HG03159 (cell line): ENCODE data around the gene ITPRIP.

ENCODE experiments used
- ATAC-seq: cut with Tn5 transposase; IDR thresholded peaks from one replicate; pipeline ENCODE4 v1.9.1; 2021; ENCODE audit warnings: mild to moderate bottlenecking, moderate library complexity; ENCODE audit not compliant: unreplicated experiment

The ITPRIP gene

DNA sequence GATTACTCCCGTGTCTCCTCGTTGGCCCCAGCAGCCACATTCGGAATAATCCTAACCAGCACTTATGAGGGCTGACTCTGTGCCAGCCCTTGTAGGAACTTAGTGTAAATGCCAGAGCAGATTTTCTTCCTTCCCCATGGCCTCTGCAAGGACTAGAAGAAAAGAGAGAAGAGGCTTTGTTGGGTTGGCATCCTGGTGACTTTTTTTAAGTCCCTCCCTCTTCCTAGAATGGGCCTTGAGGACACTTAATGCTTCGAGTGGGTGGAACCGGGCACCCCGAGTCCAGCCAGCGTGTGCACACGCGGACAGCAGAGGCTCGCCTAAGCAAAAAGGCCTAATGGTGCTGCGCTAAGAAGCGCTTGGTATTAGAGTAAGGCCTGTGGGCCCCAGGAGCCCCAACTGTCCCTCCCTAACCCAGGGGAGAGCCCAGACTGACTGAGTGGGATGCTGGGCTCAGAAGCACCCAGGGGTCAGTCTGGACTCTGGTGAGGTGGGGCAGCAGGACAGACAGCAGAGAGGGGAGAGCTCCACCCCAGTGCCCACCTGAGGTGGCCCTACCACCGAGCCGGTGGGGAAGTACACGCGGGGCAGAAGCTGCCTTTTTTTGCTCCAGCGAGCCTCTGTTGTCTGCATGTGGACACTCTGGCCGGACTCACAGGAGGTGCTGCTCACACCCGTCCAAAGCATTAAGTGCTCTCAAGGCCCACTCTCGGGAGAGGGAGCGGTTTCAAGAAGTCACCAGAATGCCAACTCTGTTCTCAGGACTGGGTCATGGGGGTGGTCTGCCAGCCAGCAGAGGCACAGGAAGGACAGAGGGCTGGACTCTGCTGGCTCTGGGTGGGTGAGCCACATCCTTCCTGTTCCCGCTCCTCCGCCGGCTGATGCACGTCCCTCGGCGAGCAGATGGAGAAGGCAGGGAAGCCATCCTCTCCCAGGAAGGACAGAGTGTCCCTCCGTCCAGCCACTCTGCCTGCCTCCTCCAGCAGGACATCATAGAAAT, 12.5 kb downstream of the ITPRIP start:
- ATAC-seq = no peak

GRCh38 chr10:104324931-104325330, 13.3 kb downstream of the ITPRIP start:
- ATAC-seq = no peak

- no peak for ATAC-seq
These were observed 14.0 kb downstream of the ITPRIP start for GRCh38 chr10:104324221-104324686.

- no peak for ATAC-seq
These were observed 14.5 kb downstream of the ITPRIP start for GRCh38 chr10:104323760-104324201.

GRCh38 chr10:104323085-104323484, 15.2 kb downstream of the ITPRIP start:
- no peak for ATAC-seq

- no peak for ATAC-seq
These were observed 15.9 kb downstream of the ITPRIP start for GRCh38 chr10:104322416-104322782.

DNA sequence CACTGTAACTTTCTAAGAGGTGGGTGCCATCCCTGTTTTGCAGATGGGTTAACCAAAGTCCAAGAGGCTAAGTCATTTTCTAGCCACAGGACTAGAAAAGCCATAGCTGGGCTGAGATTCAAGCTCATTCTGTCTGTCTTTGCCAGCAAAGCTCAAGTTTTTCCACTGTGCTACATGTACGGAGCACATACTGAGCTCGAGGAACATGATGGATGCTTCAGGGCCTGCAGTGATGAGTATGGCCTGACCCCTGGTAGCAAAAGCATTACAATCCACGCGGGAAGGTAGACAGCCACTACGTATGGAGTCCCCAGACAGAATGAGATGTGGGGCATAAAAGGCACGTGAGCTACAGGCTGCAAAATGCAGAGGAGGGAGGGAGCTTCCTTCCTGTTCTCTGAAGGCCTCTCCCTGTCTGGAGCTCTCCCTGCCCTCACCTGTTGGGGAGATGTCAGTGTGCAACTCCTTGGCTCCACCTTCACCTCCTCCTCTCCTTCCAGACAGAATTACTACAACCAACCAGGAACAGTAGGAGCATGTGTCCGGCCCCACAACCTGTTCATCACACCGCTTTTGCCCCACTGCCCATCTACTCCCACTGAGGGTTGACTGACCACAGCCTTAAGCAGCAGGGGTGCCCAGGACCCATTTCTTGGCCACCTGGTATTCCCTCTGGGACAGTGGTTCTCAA, 16.4 kb downstream of the ITPRIP start:
- ATAC-seq = no peak

- no peak for ATAC-seq
These were observed 17.0 kb downstream of the ITPRIP start for GRCh38 chr10:104321226-104321625.

DNA sequence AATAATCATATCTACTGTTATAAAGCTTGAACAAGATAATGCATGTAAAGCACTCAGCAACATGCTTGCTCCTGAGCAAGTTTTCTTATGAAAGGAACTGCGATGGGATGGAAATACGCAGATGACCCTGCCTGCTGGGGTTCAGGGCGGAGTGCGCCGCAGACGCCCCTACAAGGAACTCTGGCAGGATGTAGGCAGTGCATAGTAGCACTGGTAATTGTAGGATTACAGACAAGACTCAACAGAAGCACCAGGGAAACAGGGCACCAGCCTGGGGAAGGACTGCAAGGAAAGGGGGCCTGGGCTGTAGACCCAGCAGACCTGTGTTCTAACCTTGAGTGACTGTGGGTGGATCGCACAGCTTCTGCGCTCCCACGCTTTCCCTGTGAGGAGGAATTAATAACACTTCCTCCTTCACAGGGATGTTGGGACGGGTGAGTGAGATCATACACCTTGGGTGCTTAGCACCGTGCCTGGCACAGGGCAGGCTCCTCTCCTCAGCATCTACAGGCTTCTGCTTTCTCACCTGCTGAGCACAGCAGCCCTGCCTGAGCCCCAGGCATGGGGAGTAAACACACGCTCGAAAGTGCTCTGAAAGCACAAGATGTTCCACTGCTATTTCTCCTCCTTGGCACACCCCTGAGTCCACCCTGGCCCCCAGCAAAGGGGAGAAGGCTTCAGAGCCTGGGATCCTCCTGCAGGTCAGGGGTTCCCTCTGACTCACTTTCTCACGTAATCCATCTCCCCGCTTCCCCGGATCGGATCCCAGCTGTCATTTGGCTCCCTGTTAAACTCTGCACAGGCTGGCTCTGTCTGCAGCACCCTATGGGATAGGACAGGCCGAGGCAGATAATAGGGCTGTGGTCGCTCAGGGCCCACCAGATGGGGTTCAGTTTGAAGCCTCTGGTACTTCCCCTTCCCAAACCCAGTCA, 19.2 kb downstream of the ITPRIP start:
- no peak for ATAC-seq

DNA sequence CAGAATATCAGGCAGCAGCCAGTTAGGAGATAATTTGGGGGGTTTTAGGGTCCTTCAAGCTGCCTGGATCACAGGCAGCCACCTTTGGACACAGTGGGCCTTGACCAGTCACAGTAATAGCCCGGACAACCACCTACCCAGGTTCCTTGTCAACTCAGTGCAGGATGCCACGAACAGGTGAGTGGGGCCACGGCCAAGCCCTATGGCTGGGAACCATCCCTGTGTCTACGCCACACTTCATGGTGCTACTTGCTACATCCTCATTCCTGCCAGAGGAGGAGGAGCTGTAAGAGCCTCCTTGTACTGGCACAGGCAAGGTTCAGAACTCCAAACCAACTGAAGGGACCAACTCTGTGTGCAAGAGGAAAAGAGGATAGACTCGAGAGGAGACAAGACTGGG, 19.9 kb downstream of the ITPRIP start:
- ATAC-seq = no peak

DNA sequence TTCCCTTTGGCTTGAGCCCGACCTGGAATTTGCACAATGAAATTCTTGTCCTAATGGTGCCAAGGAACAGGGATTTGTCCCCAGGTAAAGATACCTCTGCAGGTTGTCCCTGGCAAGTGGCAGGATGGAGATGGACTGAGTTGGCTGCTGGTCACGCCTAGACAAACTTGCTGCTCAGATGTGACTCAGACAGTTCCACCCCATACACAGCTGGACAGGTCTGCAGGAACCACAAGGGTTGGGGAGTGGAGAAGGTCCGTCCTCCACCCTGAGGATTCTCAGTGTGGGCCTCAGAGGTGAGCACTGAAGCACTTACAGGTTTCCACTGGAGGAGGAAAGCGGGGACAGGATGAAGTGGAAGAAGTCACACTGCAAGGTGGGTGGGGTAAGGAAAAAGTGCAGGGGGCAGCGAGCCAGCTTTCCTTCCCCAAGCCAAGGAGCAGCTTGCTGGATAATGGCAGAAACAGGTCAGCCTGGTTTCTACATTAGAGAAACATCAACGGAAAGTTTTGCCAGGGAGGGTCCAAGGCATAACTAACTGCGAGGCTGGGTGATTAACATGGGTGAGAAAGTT, 20.5 kb downstream of the ITPRIP start:
- no peak for ATAC-seq

DNA sequence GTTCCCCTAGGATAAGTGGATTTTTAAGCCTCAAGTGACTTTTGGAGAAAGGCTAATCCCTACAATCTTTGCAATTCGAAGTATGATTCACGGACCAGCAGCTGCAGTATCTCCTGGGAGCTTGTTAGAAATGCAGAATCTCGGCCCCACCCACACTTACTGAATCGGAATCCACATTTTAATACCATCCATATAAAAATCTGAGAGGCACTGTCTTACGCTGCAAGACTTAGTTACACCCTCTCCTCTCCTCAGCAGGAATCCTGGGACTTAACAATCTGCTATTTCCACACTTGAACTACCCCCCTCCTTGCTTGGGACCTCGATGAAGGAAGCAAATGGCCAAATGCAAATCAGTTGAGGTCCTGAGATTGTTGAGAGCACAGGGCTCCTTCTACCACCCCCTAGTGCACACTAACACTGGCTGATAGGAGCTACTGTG, 21.0 kb downstream of the ITPRIP start:
- ATAC-seq = no peak

- ATAC-seq = no peak
These were observed 21.8 kb downstream of the ITPRIP start for GRCh38 chr10:104316321-104317099.

DNA sequence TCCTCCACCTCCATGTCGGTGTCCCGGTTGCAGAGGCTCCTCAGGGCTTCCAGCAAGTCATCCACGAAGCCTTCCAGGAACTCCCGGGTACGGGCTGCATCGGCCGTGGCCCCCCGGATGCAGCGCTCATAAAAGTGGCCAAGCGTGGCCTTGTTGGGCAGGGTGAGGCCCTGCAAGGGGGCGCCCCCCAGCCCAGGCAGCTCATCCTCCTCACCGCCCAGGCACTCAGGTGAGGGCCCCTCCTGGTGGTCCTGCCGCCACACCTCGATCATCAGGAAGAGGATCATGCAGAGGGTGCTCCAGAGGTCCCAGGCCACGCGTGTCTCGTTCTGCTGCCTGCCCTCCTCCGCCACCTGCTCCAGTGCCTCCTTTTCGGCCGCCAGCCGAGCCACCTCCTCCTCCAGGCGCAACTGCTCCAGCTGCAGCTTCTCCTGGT, 22.8 kb downstream of the ITPRIP start:
- no peak for ATAC-seq

GRCh38 chr10:104314591-104315485, 23.4 kb downstream of the ITPRIP start:
- ATAC-seq = no peak

GRCh38 chr10:104311184-104311720, 27.0 kb downstream of the ITPRIP start:
- no peak for ATAC-seq

DNA sequence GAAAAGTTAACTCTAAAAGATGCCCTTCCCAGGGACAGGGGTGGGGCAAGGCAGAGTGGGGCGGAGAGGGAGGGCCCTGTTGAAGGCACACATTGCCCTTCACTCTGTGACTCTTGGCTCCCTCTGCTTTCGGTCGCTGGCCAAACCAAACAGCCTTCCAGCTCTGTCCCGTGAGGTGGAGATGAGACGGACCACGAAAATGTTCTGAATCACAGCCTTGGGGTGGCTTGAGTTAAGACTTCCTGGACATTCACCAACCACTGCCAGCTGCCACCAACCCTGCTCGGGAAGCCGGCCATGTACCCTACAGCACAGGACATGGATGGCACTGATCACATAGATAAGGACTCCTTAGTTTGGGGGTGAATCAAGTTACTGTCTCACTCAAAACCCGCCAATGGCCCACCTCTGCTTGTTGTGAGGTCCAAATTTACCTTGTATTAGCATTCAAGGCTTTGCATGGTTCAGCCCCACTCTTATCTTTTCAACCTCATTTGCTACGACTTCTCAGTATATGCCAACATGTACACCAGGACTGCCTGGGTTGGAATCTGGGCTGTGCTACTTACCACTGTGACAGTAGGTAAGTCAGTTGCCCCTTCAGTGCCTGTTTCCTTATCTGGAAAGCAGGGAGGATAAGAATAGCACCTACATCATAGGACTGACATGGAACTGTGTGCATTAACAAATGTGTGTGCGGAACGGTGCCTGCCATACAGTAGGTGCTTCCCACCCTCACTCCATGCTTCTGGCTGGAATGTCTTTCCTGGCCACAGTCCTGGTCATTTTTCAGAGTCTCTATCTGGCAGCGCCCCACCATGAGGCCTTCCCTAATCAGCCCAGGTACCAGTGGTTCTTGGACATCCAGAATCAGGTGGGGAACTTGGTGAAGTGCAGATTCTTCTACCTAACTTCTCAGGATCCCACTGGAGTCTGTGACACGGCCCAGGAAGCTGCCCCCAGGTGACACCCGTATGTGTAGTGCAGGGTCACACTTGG, 28.0 kb downstream of the ITPRIP start:
- ATAC-seq = no peak
